ENCODE measurements around the gene C13orf46.

The C13orf46 gene

DNA sequence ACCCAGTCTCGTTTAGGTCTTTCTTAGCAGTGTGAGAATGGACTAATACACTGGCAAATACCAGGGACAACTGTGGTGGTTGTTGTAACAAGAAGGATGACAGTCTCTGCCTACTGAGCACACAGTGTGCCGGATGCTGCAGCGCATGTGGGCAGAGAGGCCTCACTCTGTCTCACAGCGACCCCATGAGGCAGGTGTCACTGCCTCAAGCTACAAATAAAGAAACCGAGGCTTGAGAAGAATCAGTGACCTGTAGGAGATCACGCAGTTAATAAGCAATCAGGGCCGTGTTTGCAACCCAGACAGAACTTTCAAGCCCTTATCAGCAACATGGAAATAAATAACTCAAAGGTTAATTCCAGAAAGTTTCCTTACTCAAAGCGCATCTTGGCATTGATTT, 69.5 kb downstream of the C13orf46 start:
- Histone ChIP-seq H3K4me3 (ENCODE audit: low read length in 2 of 2) (no peak overlapping the region), H3K9me3 (ENCODE audit: control insufficient read depth in 2 of 2, low read length in 2 of 2) (no peaks in the 10 kb centered on the region), H3K27ac (ENCODE audit: low read depth in 2 of 2, low read length in 2 of 2) (no peak overlapping the region), H3K4me1 (ENCODE audit: control insufficient read depth in 2 of 2, insufficient read depth in 2 of 2, low read length in 2 of 2) (peaks cover 0 to 6% of the 10 kb centered on the region in 2 donors), H3K9ac (ENCODE audit: low read depth in 1 of 2, low read length in 2 of 2) (no peak overlapping the region), H3K27me3 (ENCODE audit: control insufficient read depth in 2 of 2, insufficient read depth in 2 of 2, low read length in 2 of 2) (no peaks in the 10 kb centered on the region), H3K36me3 (ENCODE audit: control insufficient read depth in 2 of 2, insufficient read depth in 2 of 2, low read length in 2 of 2) (no peaks in the 10 kb centered on the region)

DNA sequence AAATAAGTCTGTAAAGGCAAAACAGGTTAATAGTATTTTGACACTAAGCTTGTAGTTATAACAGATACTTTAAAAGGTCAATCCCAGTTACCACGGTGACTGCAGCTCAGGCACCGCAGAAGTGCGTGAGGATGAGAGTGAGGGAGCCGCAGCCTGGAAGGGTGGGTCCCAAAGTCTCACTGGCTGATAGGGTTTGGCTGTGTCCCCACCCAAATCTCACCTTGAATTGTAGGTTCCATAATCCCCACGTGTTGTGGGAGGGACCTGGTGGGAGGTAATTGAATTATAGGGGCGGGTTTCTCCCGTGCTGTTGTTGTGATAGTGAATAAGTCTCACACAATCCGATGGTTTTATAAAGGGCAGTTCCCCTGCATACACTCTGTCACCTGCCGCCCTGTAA, 70.0 kb downstream of the C13orf46 start:
- no peak overlapping the region for H3K4me3 ChIP-seq (ENCODE audit: low read length in 2 of 2)
- H3K4me1 ChIP-seq (ENCODE audit: control insufficient read depth in 2 of 2, insufficient read depth in 2 of 2, low read length in 2 of 2) = peaks cover 0 to 6% of the 10 kb centered on the region in 2 donors
- no peak overlapping the region for H3K27ac ChIP-seq (ENCODE audit: low read depth in 2 of 2, low read length in 2 of 2)
- H3K9me3 ChIP-seq (ENCODE audit: control insufficient read depth in 2 of 2, low read length in 2 of 2) = no peaks in the 10 kb centered on the region
- H3K36me3 ChIP-seq (ENCODE audit: control insufficient read depth in 2 of 2, insufficient read depth in 2 of 2, low read length in 2 of 2) = no peaks in the 10 kb centered on the region
- H3K9ac ChIP-seq (ENCODE audit: low read depth in 1 of 2, low read length in 2 of 2) = no peak overlapping the region
- no peaks in the 10 kb centered on the region for H3K27me3 ChIP-seq (ENCODE audit: control insufficient read depth in 2 of 2, insufficient read depth in 2 of 2, low read length in 2 of 2)

Measured in mucosa of rectum (tissue), 2 donors.